Fibroblast of peridontal ligament (primary cell): ENCODE data around the gene DNLZ.
A peak's percentile ranks its signal among the peaks of the same experiment; 100 is the strongest.

ENCODE experiments used
- DNase-seq: peaks from one replicate; pipeline ENCODE4 v3.0.0-alpha.2; 2010; ENCODE audit errors: extremely low read depth

Gene DNLZ

DNA sequence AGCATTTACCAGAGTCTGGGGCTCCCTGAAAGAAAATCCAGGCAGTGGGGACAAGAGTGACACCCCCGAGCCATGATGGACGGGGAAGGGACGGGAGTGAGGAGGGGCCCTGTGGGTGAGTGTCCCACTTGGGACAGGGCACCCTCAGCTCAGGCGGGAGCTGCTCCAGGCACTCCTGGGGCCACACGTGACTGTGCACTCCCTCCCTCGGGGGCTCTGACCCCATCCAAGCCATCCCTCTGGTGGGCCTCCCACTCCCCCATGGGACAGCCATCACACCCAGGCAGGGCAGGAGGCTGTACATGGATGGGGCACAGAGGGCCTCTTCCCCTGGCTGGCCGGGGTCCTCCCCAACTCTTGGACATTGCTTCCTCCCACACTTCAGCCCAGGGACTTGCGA, 12.9 kb upstream of the DNLZ start:
- DNase-seq = no peak

- no peak for DNase-seq
Observed at GRCh38 chr9:136375096-136375495, 11.6 kb upstream of the DNLZ start.

DNA sequence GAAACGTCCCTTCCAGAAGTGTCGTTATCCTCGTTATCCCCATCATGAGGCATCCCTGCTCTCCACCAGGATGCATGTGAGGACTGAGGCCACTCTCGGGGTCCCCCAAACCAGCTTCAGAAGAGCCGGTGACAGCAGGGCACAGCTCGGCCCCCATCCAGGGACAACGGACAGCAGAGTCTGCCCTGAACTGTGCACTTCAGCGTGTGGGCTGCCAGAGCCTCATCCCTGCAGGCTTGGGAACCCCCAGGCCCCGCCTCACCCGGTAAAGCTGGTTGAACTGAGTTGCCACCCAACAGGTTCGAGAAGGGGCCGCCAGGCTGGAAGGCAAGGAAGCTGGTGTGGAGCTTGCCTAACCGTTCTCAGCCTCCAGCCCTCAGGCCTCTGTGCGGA, 10.6 kb upstream of the DNLZ start:
- DNase-seq = no peak

DNA sequence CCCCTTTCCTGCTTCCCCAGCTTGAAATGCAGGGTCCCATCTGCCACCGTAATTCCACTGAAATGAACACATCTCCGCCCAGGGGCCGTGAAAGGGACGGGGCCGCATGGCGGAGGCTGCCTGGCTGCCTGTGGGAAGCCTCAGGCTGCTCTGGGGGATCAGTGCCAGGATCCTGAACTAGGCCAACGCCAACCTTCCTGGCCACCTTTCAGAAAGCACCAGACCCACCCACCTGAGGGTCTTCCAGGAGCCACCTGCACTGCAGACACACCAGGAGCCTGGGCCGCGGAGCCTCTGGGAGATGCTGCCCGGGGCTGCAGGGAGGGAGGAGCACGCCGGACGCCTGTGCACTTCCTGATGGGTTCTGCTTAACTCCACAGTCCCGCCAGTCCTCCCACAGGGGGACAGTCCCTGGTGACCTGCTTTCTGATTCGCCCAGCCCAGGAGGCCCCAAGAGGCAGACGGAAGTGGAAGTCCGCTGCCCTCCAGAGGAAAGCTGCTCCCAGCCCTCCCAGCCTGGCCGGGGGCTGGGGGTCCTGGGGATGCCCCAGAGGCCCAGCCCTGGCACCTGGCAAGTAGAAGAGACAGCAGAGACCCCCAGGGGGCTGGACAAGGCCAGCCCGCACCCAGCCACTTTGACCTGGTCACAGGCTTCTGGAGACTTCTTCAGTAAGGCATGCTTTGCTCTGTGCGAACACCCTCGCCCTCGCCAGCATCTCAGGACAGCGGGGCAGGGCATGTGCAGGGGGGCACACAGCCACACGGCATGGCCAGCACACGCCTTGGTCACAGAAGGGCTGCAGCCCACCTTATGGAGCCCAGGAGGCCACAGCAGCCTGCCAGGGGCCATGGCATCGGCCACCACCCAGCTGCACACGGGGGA, 10.0 kb upstream of the DNLZ start, which contains the start of gene CARD9:
CARD9 (minus strand) TSS at position 370 of the 883 bp plus-strand sequence. CDS start 1,591 bp downstream, outside the sequence.
- DNase-seq = no peak

DNA sequence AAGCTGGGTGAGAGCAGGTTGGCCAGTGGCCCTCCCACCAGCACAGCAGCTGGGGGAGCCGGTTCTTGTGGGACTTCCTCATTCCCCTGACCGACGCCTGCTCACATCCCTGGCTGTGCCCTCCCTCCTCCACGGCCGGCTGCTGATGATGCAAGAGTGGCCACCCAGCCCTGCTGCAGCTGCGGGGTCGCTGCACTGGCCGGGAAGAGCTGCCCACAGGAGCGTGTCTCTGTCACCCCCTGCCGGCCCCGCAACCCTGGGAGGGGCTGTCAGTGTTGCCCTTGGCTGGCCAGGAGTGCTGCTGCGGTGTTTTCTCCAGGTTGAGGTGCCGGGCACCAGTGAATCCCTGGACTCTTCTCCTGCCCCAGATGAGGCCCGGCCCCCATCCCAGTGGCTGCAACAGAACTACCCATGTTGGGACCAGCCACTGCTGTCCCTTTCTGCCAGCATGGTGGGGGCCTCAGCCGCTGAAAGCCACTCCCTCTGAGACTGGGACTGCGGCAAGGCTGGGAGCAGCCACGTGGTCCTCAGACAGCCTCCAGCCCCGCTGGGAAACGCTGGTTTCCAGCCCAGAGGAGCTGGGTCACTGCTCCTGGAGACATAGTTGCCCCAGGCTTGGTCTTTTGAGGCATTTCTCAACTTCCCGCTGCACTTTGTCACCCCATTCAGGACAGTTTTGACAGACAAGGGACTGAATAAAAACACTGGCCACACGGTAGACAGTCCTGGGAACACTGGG, 9.2 kb upstream of the DNLZ start:
- DNase-seq = peak; percentile 67

DNA sequence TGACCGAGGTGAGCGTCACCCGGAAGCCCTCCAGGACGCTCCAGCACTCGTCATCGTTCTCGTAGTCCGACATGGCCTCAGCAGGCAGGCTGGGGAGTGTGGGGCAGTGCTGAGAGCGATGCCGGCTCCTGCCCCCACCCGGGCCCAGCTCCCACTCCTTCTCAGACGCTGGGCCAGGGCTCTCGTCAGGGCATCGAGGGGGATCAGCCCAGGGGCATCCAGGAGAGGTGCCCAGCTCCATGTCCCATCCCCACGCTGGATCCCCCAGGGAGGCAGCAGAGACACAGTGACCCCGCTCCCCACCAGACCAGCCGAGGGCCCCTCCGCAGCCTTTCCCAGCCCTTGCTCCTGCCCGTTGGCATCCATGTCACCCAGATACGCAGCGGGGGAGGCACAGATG, 8.5 kb upstream of the DNLZ start:
- DNase-seq = no peak

GRCh38 chr9:136371533-136371880, 8.0 kb upstream of the DNLZ start:
- no peak for DNase-seq

DNA sequence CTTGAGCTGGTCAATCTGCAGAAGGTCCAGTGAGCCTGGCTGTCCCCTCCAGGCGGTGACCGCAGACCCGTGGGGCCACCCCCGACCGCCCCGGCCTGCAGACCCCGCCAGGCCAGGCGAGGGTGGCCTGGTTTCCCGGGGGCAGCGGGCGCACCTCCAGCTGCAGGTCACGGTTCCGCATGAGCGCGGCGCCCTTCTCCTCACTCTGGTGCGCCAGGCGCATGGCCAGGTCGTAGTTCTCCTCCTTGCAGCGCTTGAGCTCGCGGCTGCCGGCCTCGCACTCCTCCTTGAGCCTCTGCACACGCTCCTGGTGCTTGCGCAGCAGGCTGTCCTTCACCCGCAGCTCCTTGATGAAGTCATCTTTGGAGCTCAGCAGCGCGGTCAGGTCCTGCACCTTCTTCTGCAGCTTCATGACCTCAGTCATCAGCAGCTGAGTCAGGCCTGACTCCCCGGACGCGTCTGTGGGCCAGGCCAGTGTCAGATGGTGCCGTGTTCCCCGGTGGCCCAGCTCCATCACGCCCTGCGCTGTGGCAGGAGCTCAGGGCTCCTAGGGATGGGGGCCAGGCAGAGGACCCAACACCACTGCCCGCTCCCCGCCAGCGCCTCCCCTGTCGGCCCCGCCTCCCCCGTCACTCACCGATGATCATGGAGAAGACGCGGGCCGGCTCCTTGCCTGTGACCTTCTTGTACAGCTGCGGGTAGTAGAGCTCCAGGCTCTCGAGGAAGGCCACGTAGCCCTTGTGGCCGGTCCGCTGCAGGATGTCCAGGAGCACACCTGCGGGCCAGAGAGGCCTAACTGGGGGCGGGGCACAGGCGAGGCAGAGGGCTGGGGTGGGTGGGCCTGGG, 7.4 kb upstream of the DNLZ start:
- no peak for DNase-seq

GRCh38 chr9:136370037-136370436, 6.5 kb upstream of the DNLZ start:
- DNase-seq = no peak

- no peak for DNase-seq
Observed at GRCh38 chr9:136368190-136368589, 4.6 kb upstream of the DNLZ start.

GRCh38 chr9:136367296-136368145, 4.0 kb upstream of the DNLZ start:
- no peak for DNase-seq

DNA sequence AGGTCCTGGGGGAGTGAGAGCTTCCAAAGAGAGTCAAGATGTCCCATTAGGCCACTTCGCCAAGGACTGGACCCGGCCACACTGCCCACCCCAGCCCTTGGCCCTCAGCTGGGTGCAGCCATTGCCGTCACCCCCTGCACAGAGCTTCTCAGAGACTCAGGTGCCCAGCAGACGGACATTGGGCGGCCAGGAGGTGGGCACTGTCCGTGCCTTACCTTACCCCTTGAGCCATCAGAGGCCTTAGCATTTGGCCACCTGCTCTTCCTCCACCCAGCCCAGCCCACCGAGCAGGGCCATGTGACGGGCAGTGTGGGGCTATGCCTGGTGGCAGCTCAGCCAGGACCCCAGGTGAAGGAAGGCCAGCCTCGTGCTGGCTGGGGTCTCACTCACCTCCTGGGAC, 3.3 kb upstream of the DNLZ start:
- no peak for DNase-seq

DNA sequence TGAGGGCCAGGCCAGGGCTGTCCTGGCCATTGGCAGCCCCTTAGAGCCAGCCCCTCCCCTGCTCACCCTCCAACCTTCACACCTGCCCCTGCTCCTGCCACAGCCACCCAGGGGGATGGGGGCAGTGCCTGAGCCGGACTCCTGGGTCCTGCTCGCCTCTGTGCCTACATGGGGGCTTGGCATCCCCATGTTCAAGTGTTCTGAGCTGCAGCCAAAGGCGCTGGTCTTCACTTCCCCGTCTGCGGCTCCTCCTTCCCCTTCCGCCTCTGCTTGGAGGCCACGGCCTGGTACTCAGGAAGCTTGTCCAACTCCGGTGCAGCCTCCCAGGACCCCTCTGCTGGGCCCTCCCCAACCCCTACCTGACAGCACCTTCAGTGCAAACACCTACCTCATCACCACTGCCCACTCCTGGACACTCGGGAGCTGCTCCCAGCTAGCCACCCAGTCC, 2.3 kb upstream of the DNLZ start:
- DNase-seq = no peak

GRCh38 chr9:136364942-136365774, 1.6 kb upstream of the DNLZ start:
- no peak for DNase-seq

DNA sequence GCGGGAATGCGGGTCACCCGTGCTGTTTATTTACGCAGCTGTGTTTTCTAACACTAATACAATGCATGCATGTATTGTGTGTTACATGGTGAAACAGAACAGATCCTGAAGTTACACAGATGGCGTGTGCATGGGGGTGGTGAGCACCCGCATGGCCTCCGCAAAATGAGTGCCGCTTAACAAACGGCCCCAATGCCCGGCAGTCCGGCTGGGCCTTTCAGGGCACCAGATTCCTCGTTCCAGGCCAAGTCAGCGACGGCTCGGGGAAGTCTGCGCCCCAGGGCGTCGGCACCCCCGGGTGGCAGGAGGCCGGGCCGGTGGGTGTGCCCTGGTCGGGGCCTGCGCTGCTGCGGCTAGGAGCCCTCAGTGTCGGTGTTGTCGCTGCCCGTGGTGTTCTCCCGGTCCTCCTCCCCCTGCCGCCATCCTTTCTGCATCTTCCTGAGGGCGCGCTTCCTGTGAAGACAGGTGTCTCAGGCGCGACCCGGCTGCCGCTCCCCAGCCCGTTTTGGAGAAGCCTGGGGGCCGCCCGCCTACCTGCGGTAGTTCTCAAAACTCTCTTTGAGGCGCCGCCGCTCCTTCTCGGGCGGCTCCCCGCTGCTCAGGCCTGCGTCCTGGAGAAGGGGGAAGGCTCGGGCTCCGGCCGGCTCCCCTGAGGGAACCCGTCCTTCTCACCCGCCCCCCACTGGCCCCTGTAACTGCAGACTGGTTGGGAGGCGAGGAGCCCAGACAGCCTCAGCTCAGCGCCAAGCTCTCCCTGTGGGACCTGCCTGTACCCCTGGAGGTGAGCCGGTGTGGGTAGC, 605 bp upstream of the DNLZ start:
- DNase-seq = no peak

GRCh38 chr9:136362450-136362784, 1.1 kb downstream of the DNLZ start:
- no peak for DNase-seq

- DNase-seq = no peak
Observed at GRCh38 chr9:136361754-136362449, 1.6 kb downstream of the DNLZ start.

GRCh38 chr9:136361047-136361753, 2.3 kb downstream of the DNLZ start:
- no peak for DNase-seq
